Activated CD8-positive, alpha-beta T cell treated with anti-CD3 and anti-CD28 coated beads, Interleukin-2, amount 10 ng/mL, durations not matched to agents 7 days and 5 days (primary cell): Measurements from ENCODE around the gene TEAD3. TPM values are rescaled to one million over a fixed set of nuclear protein-coding genes. Genes with fewer than 3 reads are reported as not detected.
A peak's percentile ranks its signal among the peaks of the same experiment; 100 is the strongest.

Source experiments
- ATAC-seq: fragments of 150-1000 bp; cut with Tn5 transposase; one replicate; pipeline ENCODE4 v1.10.0; 2021; ENCODE audit warnings: moderate library complexity
- CTCF ChIA-PET: fragments of 350-600 bp; sonication (Branson Sonifier 250); formaldehyde crosslinking; loops from one replicate; lab custom pipeline; 2021; ENCODE audit warnings: antibody characterized with exemption; lab: Charles Lee
- POLR2A ChIA-PET: fragments of 350-600 bp; sonication (Branson Sonifier 250); formaldehyde crosslinking; loops from one replicate; lab custom pipeline; 2021; ENCODE audit warnings: antibody characterized with exemption; lab: Charles Lee
- DNase-seq: peaks from one replicate; pipeline ENCODE4 v3.0.0-alpha.2; 2020
- H3K27ac Mint-ChIP-seq: one replicate; pipeline ENCODE4 v1.8.0; 2021; ENCODE audit warnings: mild to moderate bottlenecking, mixed read lengths
- H3K27me3 Mint-ChIP-seq: one replicate; pipeline ENCODE4 v1.8.0; 2021; ENCODE audit warnings: low read depth, mixed read lengths
- H3K36me3 Mint-ChIP-seq: one replicate; pipeline ENCODE4 v1.8.0; 2021; ENCODE audit warnings: low read depth, mixed read lengths
- H3K4me1 Mint-ChIP-seq: one replicate; pipeline ENCODE4 v1.8.0; 2021; ENCODE audit warnings: low read depth, mixed read lengths
- H3K4me3 Mint-ChIP-seq: one replicate; pipeline ENCODE4 v1.8.0; 2021; ENCODE audit warnings: mild to moderate bottlenecking, mixed read lengths
- H3K9me3 Mint-ChIP-seq: one replicate; pipeline ENCODE4 v1.8.0; 2022; ENCODE audit warnings: mixed read lengths; ENCODE audit not compliant: insufficient read depth
- total RNA-seq, 2 experiments: library from RNA; stranded (reverse); gene quantifications; one replicate each; pipeline ENCODE4 v1.2.3, GENCODE V29; 2021

TEAD3 gene
- total RNA-seq, 2 experiments from 2014 or later, result 0.18 to 0.21 TPM

GRCh38 chr6:35498422-35499067 lies 1.7 kb upstream of the TEAD3 start:
- Mint-ChIP-seq H3K27ac (no peak overlapping the region), H3K9me3 (no peaks in the 10 kb centered on the region)
- no peak for ATAC-seq

GRCh38 chr6:35497571-35498421 lies 917 bp upstream of the TEAD3 start:
- Mint-ChIP-seq H3K27me3 (peaks cover 28% of the 10 kb centered on the region), H3K4me3 (peak overlapping the region; percentile 66), H3K9me3 (no peaks in the 10 kb centered on the region), H3K36me3 (no peaks in the 10 kb centered on the region), H3K4me1 (peaks cover 17% of the 10 kb centered on the region), H3K27ac (peak overlapping the region; percentile 62)
- ChIA-PET CTCF (interaction anchor here (0.7 kb wide), 2 partner anchors 9 to 24 kb away, joined by 3 read pairs; no protein-coding TSS in a partner anchor), POLR2A (interaction anchor here (1.0 to 1.7 kb wide), 4 partner anchors 8 to 202 kb away, joined by 3 to 4 read pairs (median 4); partner anchors contain the start of gene RPL10A)
- ATAC-seq (peak; percentile 38), DNase-seq (peak; percentile 58)

More at GRCh38 chr6:35498422-35499067, 1.7 kb upstream of the TEAD3 start:
- H3K4me1 Mint-ChIP-seq, result peaks cover 21% of the 10 kb centered on the region
- no peak for DNase-seq
- H3K4me3 Mint-ChIP-seq, result peak overlapping the region; percentile 66
- CTCF ChIA-PET, result interaction anchor here (0.7 kb wide), 1 partner anchor 24 kb away, joined by 3 read pairs; no protein-coding TSS in a partner anchor
- H3K27me3 Mint-ChIP-seq, result peaks cover 33% of the 10 kb centered on the region
- H3K36me3 Mint-ChIP-seq, result no peaks in the 10 kb centered on the region
- POLR2A ChIA-PET, result no interaction called here

- no peaks in the 10 kb centered on the region for H3K9me3 Mint-ChIP-seq
- CTCF ChIA-PET, result no interaction called here
- peaks cover 28% of the 10 kb centered on the region for H3K27me3 Mint-ChIP-seq
- H3K36me3 Mint-ChIP-seq, result no peaks in the 10 kb centered on the region
- ATAC-seq (no peak), DNase-seq (no peak)
- peak overlapping the region; percentile 58 for H3K4me3 Mint-ChIP-seq
- POLR2A ChIA-PET, result interaction anchor here (1.7 kb wide), 1 partner anchor 9 kb away, joined by 4 read pairs; no protein-coding TSS in a partner anchor
- H3K4me1 Mint-ChIP-seq, result peaks cover 19% of the 10 kb centered on the region
- no peak overlapping the region for H3K27ac Mint-ChIP-seq
These were observed 641 bp downstream of the TEAD3 start for GRCh38 chr6:35496036-35496840.

- H3K9me3 Mint-ChIP-seq, result no peaks in the 10 kb centered on the region
- no peaks in the 10 kb centered on the region for H3K36me3 Mint-ChIP-seq
- CTCF ChIA-PET, result no interaction called here
- H3K27me3 Mint-ChIP-seq, result peaks cover 27% of the 10 kb centered on the region
- ATAC-seq (no peak), DNase-seq (no peak)
- POLR2A ChIA-PET, result no interaction called here
- H3K4me1 Mint-ChIP-seq, result peaks cover 19% of the 10 kb centered on the region
- H3K27ac Mint-ChIP-seq, result no peak overlapping the region
- H3K4me3 Mint-ChIP-seq, result peak overlapping the region; percentile 58
These were observed 1.4 kb downstream of the TEAD3 start for GRCh38 chr6:35495258-35496035.

GRCh38 chr6:35494161-35494563 lies 2.7 kb downstream of the TEAD3 start:
- POLR2A ChIA-PET, result no interaction called here
- no peak for ATAC-seq
- H3K27me3 Mint-ChIP-seq, result peaks cover 16% of the 10 kb centered on the region
- no peaks in the 10 kb centered on the region for H3K36me3 Mint-ChIP-seq
- no peak for DNase-seq
- H3K27ac Mint-ChIP-seq, result peak overlapping the region; percentile 4
- CTCF ChIA-PET, result no interaction called here
- no peaks in the 10 kb centered on the region for H3K9me3 Mint-ChIP-seq
- H3K4me1 Mint-ChIP-seq, result peaks cover 19% of the 10 kb centered on the region
- no peak overlapping the region for H3K4me3 Mint-ChIP-seq

GRCh38 chr6:35493307-35493983 lies 3.4 kb downstream of the TEAD3 start:
- no peaks in the 10 kb centered on the region for H3K36me3 Mint-ChIP-seq
- peak overlapping the region; percentile 4 for H3K27ac Mint-ChIP-seq
- ChIA-PET POLR2A (no interaction called here), CTCF (no interaction called here)
- peaks cover 12% of the 10 kb centered on the region for H3K27me3 Mint-ChIP-seq
- ATAC-seq (no peak), DNase-seq (no peak)
- H3K9me3 Mint-ChIP-seq, result no peaks in the 10 kb centered on the region
- peaks cover 16% of the 10 kb centered on the region for H3K4me1 Mint-ChIP-seq
- H3K4me3 Mint-ChIP-seq, result no peak overlapping the region

GRCh38 chr6:35492974-35493284 lies 4.0 kb downstream of the TEAD3 start:
- ChIA-PET CTCF (no interaction called here), POLR2A (no interaction called here)
- no peaks in the 10 kb centered on the region for H3K36me3 Mint-ChIP-seq
- no peak overlapping the region for H3K27ac Mint-ChIP-seq
- ATAC-seq, result no peak
- H3K27me3 Mint-ChIP-seq, result peaks cover 7% of the 10 kb centered on the region
- H3K4me3 Mint-ChIP-seq, result no peak overlapping the region
- H3K9me3 Mint-ChIP-seq, result no peaks in the 10 kb centered on the region
- DNase-seq, result no peak
- H3K4me1 Mint-ChIP-seq, result peaks cover 16% of the 10 kb centered on the region

GRCh38 chr6:35492258-35492973 lies 4.5 kb downstream of the TEAD3 start:
- H3K4me3 Mint-ChIP-seq, result no peak overlapping the region
- peaks cover 18% of the 10 kb centered on the region for H3K4me1 Mint-ChIP-seq
- DNase-seq (no peak), ATAC-seq (no peak)
- H3K27ac Mint-ChIP-seq, result no peak overlapping the region
- peaks cover 4% of the 10 kb centered on the region for H3K27me3 Mint-ChIP-seq
- H3K9me3 Mint-ChIP-seq, result no peaks in the 10 kb centered on the region
- POLR2A ChIA-PET, result no interaction called here
- no peaks in the 10 kb centered on the region for H3K36me3 Mint-ChIP-seq
- CTCF ChIA-PET, result interaction anchor here (0.9 kb wide), 1 partner anchor 23 kb away, joined by 3 read pairs; no protein-coding TSS in a partner anchor

- Mint-ChIP-seq H3K27ac (no peak overlapping the region), H3K4me3 (no peak overlapping the region), H3K27me3 (peaks cover 4% of the 10 kb centered on the region), H3K36me3 (no peaks in the 10 kb centered on the region), H3K4me1 (peaks cover 18% of the 10 kb centered on the region), H3K9me3 (no peaks in the 10 kb centered on the region)
- ATAC-seq, result no peak
- ChIA-PET CTCF (interaction anchor here (0.9 kb wide), 1 partner anchor 24 kb away, joined by 3 read pairs; no protein-coding TSS in a partner anchor), POLR2A (no interaction called here)
- DNase-seq, result no peak
These were observed 5.2 kb downstream of the TEAD3 start for GRCh38 chr6:35491558-35492257.
